Fibroblast of skin of left biceps (primary cell): ENCODE results near the gene ABCC11.

ENCODE experiments used
- DNase-seq, 2 experiments: peaks; one replicate each; pipeline ENCODE4 v3.0.0-alpha.2; 2013; ENCODE audit warnings: low read depth in 2 of 2

Gene ABCC11

GRCh38 chr16:48133455-48134211 is 113.7 kb downstream of the ABCC11 start:
- no peak for DNase-seq

GRCh38 chr16:48132696-48133095 is 114.6 kb downstream of the ABCC11 start:
- DNase-seq, result no peak

- no peak for DNase-seq
These were observed 116.0 kb downstream of the ABCC11 start for GRCh38 chr16:48131201-48131935.

GRCh38 chr16:48129926-48130325 is 117.4 kb downstream of the ABCC11 start:
- no peak for DNase-seq

- DNase-seq, result no peak
These were observed 118.6 kb downstream of the ABCC11 start for GRCh38 chr16:48128769-48129168.

GRCh38 chr16:48126801-48127644 is 120.3 kb downstream of the ABCC11 start:
- peak; percentile 97 for DNase-seq

GRCh38 chr16:48125888-48126287 is 121.5 kb downstream of the ABCC11 start:
- DNase-seq, result no peak

GRCh38 chr16:48124266-48124665 is 123.1 kb downstream of the ABCC11 start:
- DNase-seq, result no peak

- peak; percentile 97 to 98 for DNase-seq
These were observed 124.1 kb downstream of the ABCC11 start for GRCh38 chr16:48123104-48123788.

- DNase-seq, result no peak
These were observed 126.1 kb downstream of the ABCC11 start for GRCh38 chr16:48121276-48121675.

- DNase-seq, result no peak
These were observed 128.5 kb downstream of the ABCC11 start for GRCh38 chr16:48118841-48119240.

- DNase-seq, result no peak
These were observed 129.9 kb downstream of the ABCC11 start for GRCh38 chr16:48117217-48118105.
